HepG2 (cell line): ENCODE measurements around the gene SPATA46. TPM values are rescaled to one million over a fixed set of nuclear protein-coding genes. Genes with fewer than 3 reads are reported as not detected.

Experiments used
- ATAC-seq: fragments of 200-7000 bp; cut with Tn5 transposase; 3 replicates; pipeline ENCODE4 v1.9.1; 2020; ENCODE audit warnings: mild to moderate bottlenecking, moderate library complexity
- BruUV-seq: library from RNA; stranded (reverse); fragments of 400-500 nt; replicated peaks from 2 replicates; lab custom pipeline; 2021; lab: Mats Ljungman, UMichigan
- CTCF ChIA-PET: fragments of 300-600 bp; formaldehyde crosslinking; extraction: SDS; loops from one replicate; lab custom pipeline; 2021; ENCODE audit warnings: low total read pairs, inconsistent platforms, low intra/inter-chr PET ratio; lab: Yijun Ruan, JAX
- POLR2A ChIA-PET: fragments of 350-600 bp; sonication (Branson Sonifier 250); formaldehyde crosslinking; loops from one replicate; lab custom pipeline; 2020; ENCODE audit warnings: antibody characterized with exemption, inconsistent platforms; lab: Yijun Ruan, JAX
- DNase-seq: peaks from one replicate; pipeline ENCODE4 v3.0.0-alpha.2; 2015; ENCODE audit warnings: low spot score
- FAIRE-seq: peaks from 3 replicates; lab custom pipeline; 2011; peaks lifted over from hg19 to GRCh38; lab: Jason Lieb, UNC
- H2AFZ ChIP-seq: one replicate; pipeline ENCODE4 v1.6.1; 2011; ENCODE audit warnings: low read length, inconsistent platforms
- H3K27ac ChIP-seq: fragments of 300-600 bp; 3 replicates; pipeline ENCODE4 v1.8.0; 2011; ENCODE audit warnings: mixed run types, mild to moderate bottlenecking, mixed read lengths, low read length, inconsistent platforms; ENCODE audit not compliant: insufficient read depth; ENCODE audit errors: extremely low read length
- H3K27me3 ChIP-seq, 2 experiments: fragments of 200-600 bp in 1 of 2; 2 replicates in 1 of 2; 3 replicates in 1 of 2; pipeline versions ENCODE4 v1.6.0 to v1.8.0; 2011; ENCODE audit warnings: low read length in 2 of 2, mild to moderate bottlenecking in 2 of 2, moderate library complexity in 2 of 2, inconsistent platforms in 1 of 2; ENCODE audit not compliant: insufficient read depth in 2 of 2, control insufficient read depth in 1 of 2
- H3K36me3 ChIP-seq, 2 experiments: fragments of 200-600 bp in 1 of 2; replicated peaks in 1 of 2; 2 replicates in 1 of 2; 3 replicates in 1 of 2; pipeline versions ENCODE4 v1.5.1 to v1.8.0; 2011; ENCODE audit warnings: low read length in 2 of 2, inconsistent platforms in 1 of 2; ENCODE audit not compliant: insufficient read depth in 2 of 2, control insufficient read depth in 1 of 2
- H3K4me1 ChIP-seq: 2 replicates; pipeline ENCODE4 v1.5.1; 2012; ENCODE audit warnings: low read length, inconsistent platforms; ENCODE audit not compliant: insufficient read depth
- H3K4me2 ChIP-seq: 2 replicates; pipeline ENCODE4 v1.6.0; 2011; ENCODE audit warnings: low read depth, low read length, inconsistent platforms
- H3K4me3 ChIP-seq, 3 experiments: fragments of 200-600 bp in 1 of 3; sonication (generic), shearing (Covaris generic) in 1 of 3; replicated peaks in 1 of 3; 2 replicates each; pipeline ENCODE4 v1.5.1; 2011 to 2016; ENCODE audit warnings: low read length in 3 of 3, inconsistent platforms in 2 of 3, low read depth in 2 of 3, mild to moderate bottlenecking in 2 of 3, control low read depth in 1 of 3, mixed read lengths in 1 of 3; ENCODE audit not compliant: insufficient read depth in 1 of 3
- H3K79me2 ChIP-seq: one replicate; pipeline ENCODE4 v1.6.1; 2011; ENCODE audit warnings: low read length, inconsistent platforms; ENCODE audit not compliant: insufficient read depth
- H3K9ac ChIP-seq: 2 replicates; pipeline ENCODE4 v1.6.0; 2011; ENCODE audit warnings: mild to moderate bottlenecking, low read depth, low read length, inconsistent platforms; ENCODE audit not compliant: insufficient read depth
- H3K9me3 ChIP-seq: 2 replicates; pipeline ENCODE4 v1.5.1; 2012; ENCODE audit warnings: mild to moderate bottlenecking, low read length
- H4K20me1 ChIP-seq: 2 replicates; pipeline ENCODE4 v1.6.0; 2011; ENCODE audit warnings: inconsistent platforms, mild to moderate bottlenecking, low read length, moderate library complexity; ENCODE audit not compliant: insufficient read depth
- AGO2 ChIP-seq: fragments of 200-400 bp; formaldehyde crosslinking; optimal IDR thresholded peaks from 2 replicates; pipeline ENCODE3; 2017; ENCODE audit warnings: mild to moderate bottlenecking, low read depth, low read length, moderate library complexity
- GFI1 ChIP-seq: sonication (generic); formaldehyde crosslinking; IDR thresholded peaks from 2 replicates; pipeline ENCODE4 v1.5.0; 2020; ENCODE audit warnings: missing genetic modification reagents, mild to moderate bottlenecking, borderline replicate concordance
- HMGA1 ChIP-seq: sonication (generic); formaldehyde crosslinking; conservative IDR thresholded peaks from 2 replicates; pipeline ENCODE4 v1.4.0; 2020; ENCODE audit warnings: missing genetic modification reagents
- HMGXB4 ChIP-seq, 2 experiments: sonication (generic) in 1 of 2; formaldehyde crosslinking in 1 of 2; IDR thresholded peaks; 2 replicates each; pipeline versions ENCODE4 v1.4.0 to v1.6.1; 2018 to 2020; ENCODE audit warnings: missing genetic modification reagents in 2 of 2, borderline replicate concordance in 1 of 2, low read depth in 1 of 2, mild to moderate bottlenecking in 1 of 2, missing biosample characterization in 1 of 2
- HNRNPH1 ChIP-seq: fragments of 200-400 bp; formaldehyde crosslinking; optimal IDR thresholded peaks from 2 replicates; pipeline ENCODE3; 2017; ENCODE audit warnings: mild to moderate bottlenecking, low read depth, low read length
- MED8 ChIP-seq: sonication (generic); formaldehyde crosslinking; IDR thresholded peaks from 2 replicates; pipeline ENCODE4 v1.8.1; 2023; ENCODE audit warnings: mild to moderate bottlenecking, missing genetic modification reagents; ENCODE audit not compliant: insufficient replicate concordance
- PRPF4 ChIP-seq: fragments of 200-400 bp; formaldehyde crosslinking; IDR thresholded peaks from 2 replicates; pipeline ENCODE4 v1.6.1; 2016; ENCODE audit warnings: low read length, low read depth; ENCODE audit not compliant: poor library complexity, severe bottlenecking
- SETDB1 ChIP-seq: sonication (generic); formaldehyde crosslinking; IDR thresholded peaks from 2 replicates; pipeline ENCODE4 v1.5.1; 2020; ENCODE audit warnings: missing genetic modification reagents, mild to moderate bottlenecking, borderline replicate concordance
- WIZ ChIP-seq: sonication (generic); formaldehyde crosslinking; IDR thresholded peaks from 2 replicates; pipeline ENCODE4 v1.5.1; 2020; ENCODE audit warnings: mild to moderate bottlenecking, missing genetic modification reagents
- ZBTB2 ChIP-seq: sonication (generic); formaldehyde crosslinking; IDR thresholded peaks from 2 replicates; pipeline ENCODE4 v1.8.0; 2022; ENCODE audit warnings: low read depth, missing genetic modification reagents
- ZBTB25 ChIP-seq: IDR thresholded peaks from 2 replicates; pipeline ENCODE4 v1.6.1; 2018; ENCODE audit warnings: missing genetic modification reagents
- ZNF263 ChIP-seq: sonication (generic); formaldehyde crosslinking; IDR thresholded peaks from 2 replicates; pipeline ENCODE4 v1.4.0; 2020; ENCODE audit warnings: missing genetic modification reagents
- ZNF367 ChIP-seq: sonication (generic); formaldehyde crosslinking; IDR thresholded peaks from 2 replicates; pipeline ENCODE4 v1.4.0; 2020; ENCODE audit warnings: missing genetic modification reagents, borderline replicate concordance
- ZNF530 ChIP-seq: sonication (generic); formaldehyde crosslinking; IDR thresholded peaks from 2 replicates; pipeline ENCODE4 v1.5.0; 2020; ENCODE audit warnings: low read depth, mild to moderate bottlenecking, missing genetic modification reagents
- ZNF644 ChIP-seq: IDR thresholded peaks from 2 replicates; pipeline ENCODE4 v1.6.1; 2016; ENCODE audit warnings: low read depth
- ZNF780A ChIP-seq: sonication (generic); formaldehyde crosslinking; IDR thresholded peaks from 2 replicates; pipeline ENCODE4 v1.8.0; 2022; ENCODE audit warnings: mild to moderate bottlenecking, missing genetic modification reagents, moderate library complexity
- ZNF879 ChIP-seq: sonication (generic); formaldehyde crosslinking; IDR thresholded peaks from 2 replicates; pipeline ENCODE4 v1.8.1; 2023; ENCODE audit warnings: missing genetic modification reagents
- in situ Hi-C: cut with HindIII; loops from 2 replicates; pipeline ENCODE4 v1.10.0; 2017; ENCODE audit warnings: low pct_unique_long_range_greater_than_20kb; ENCODE audit not compliant: extremely low pct_ligation_motif_present
- intact Hi-C: fragments of 100-400 bp; cut with micrococcal nuclease; formaldehyde crosslinking; loops from one replicate; pipeline ENCODE4 v1.10.0; 2022; ENCODE audit not compliant: unreplicated experiment
- polyA plus RNA-seq, 8 experiments: library from polyadenylated mRNA; depleted of rRNA in 3 of 8; stranded (reverse) in 7 of 8; unstranded in 1 of 8; fragments of >200 nt; fragmentation: Illumina TruSeq in 4 of 8; extraction: Trizol in 4 of 8; gene quantifications; 2 replicates each; pipeline versions ENCODE4 v1.2.1 to v1.2.3, GENCODE V29; 2011 to 2016; ENCODE audit warnings: low read depth in 4 of 8, missing spikeins in 1 of 8, mixed read lengths in 1 of 8; ENCODE audit not compliant: insufficient read depth in 1 of 8
- total RNA-seq, 5 experiments: library from RNA; depleted of rRNA; stranded (reverse); fragments of >200 nt; fragmentation: Illumina TruSeq; extraction: Trizol; gene quantifications; 2 replicates each; pipeline ENCODE4 v1.2.3, GENCODE V29; 2016; ENCODE audit warnings: low read depth in 1 of 5
- TF ChIP-seq, protein P1 (sequence below): sonication (generic); formaldehyde crosslinking; IDR thresholded peaks from 2 replicates; pipeline ENCODE4 v1.4.0; 2020; ENCODE audit warnings: mild to moderate bottlenecking, missing genetic modification reagents, borderline replicate concordance

The SPATA46 gene
- total and polyA plus RNA-seq, 2 of the 13 experiments (the other 11 are each of a cell fraction or from before 2014, with no cell fraction given) = not detected

DNA sequence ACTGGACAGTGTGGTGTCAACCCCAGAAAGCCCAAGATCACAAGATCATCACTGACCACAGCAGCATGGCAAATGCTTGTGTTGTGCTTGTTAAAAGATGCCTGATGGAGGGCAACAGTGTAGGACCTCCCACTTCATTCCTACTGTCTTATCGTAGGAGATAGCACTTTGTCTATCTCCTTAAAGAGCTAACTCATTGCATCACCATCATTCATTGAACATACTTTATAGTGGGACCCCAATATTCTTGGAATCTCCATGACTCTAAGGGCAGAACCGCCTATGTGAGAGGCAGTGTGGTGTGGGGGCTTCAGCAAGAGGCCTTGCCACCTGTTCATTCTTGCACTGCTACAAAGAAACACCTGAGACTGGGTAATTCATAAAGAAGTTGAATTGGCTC, 40.3 kb upstream of the SPATA46 start (continued):
- TF ChIP-seq ZBTB2 (CRISPR knock-in tag) = no peak
- no peak for TF ChIP-seq ZNF644 (CRISPR knock-in tag)
- no peak for TF ChIP-seq ZNF530 (CRISPR knock-in tag)
- TF ChIP-seq GFI1 = no peak
- TF ChIP-seq ZNF879 (CRISPR knock-in tag) = no peak

GRCh38 chr1:162416215-162416614, 39.6 kb upstream of the SPATA46 start:
- Histone ChIP-seq H3K4me1 (no peaks in the 10 kb centered on the region), H3K4me3 (no peak overlapping the region), H2AFZ (no peak overlapping the region), H3K27me3 (peaks cover 0 to 14% of the 10 kb centered on the region in 2 experiments; a peak in 2 of 5 replicates), H4K20me1 (no peaks in the 10 kb centered on the region), H3K4me2 (no peak overlapping the region), H3K9ac (no peak overlapping the region), H3K27ac (no peak overlapping the region), H3K79me2 (no peaks in the 10 kb centered on the region), H3K9me3 (no peaks in the 10 kb centered on the region), H3K36me3 (no peaks in the 10 kb centered on the region)
- no TSS peak for BruUV-seq
- in situ Hi-C loops (no loop called here), intact Hi-C loops (no loop called here)
- DNase-seq (no peak), ATAC-seq (no peak), FAIRE-seq (no peak)
- POLR2A ChIA-PET = no interaction called here
- CTCF ChIA-PET = no interaction called here
- TF ChIP-seq ZNF780A (no peak), AGO2 (no peak), WIZ (CRISPR knock-in tag) (no peak), PRPF4 (no peak), SETDB1 (CRISPR knock-in tag) (no peak), ZNF367 (no peak), HMGA1 (no peak), MED8 (CRISPR knock-in tag) (no peak), ZNF263 (no peak), ZBTB25 (CRISPR knock-in tag) (no peak), HMGXB4 (CRISPR knock-in tag; IDR thresholded peaks at IDR 0.05; ENCODE audit: borderline replicate concordance in 1 of 2, low read depth in 1 of 2) (no peak), HNRNPH1 (no peak)
- TF ChIP-seq, protein P1, sequence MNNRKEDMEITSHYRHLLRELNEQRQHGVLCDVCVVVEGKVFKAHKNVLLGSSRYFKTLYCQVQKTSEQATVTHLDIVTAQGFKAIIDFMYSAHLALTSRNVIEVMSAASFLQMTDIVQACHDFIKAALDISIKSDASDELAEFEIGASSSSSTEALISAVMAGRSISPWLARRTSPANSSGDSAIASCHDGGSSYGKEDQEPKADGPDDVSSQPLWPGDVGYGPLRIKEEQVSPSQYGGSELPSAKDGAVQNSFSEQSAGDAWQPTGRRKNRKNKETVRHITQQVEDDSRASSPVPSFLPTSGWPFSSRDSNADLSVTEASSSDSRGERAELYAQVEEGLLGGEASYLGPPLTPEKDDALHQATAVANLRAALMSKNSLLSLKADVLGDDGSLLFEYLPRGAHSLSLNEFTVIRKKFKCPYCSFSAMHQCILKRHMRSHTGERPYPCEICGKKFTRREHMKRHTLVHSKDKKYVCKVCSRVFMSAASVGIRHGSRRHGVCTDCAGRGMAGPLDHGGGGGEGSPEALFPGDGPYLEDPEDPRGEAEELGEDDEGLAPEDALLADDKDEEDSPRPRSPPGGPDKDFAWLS (CRISPR knock-in tag) = no peak
